ENCODE data around the gene LRRN4CL. TPM values are rescaled to one million over a fixed set of nuclear protein-coding genes. Genes with fewer than 3 reads are reported as not detected.
"Not testable (repeated sequence)": the region's sequence is repeated elsewhere in the genome, so short reads cannot be mapped to it uniquely, and the experiment has no call there.

LRRN4CL gene
- total RNA-seq: 10.9 TPM
- polyA plus RNA-seq: 16.7 TPM

GRCh38 chr11:62689421-62690183 is at the start of gene LRRN4CL:
Gene LRRN4CL, minus strand, starts transcription at chr11:62689530. Its CDS starts 1,022 bp downstream, at chr11:62688508.
- H3K4me3 ChIP-seq (ENCODE audit: low read depth, low read length): peak within 1 kb of the TSS; percentile 13
- H3K36me3 ChIP-seq (ENCODE audit: insufficient read depth): peaks cover 7% of the 10 kb centered on the region
- peak within 1 kb of the TSS; percentile 28 for H3K27ac ChIP-seq (ENCODE audit: low read depth)
- WGBS: 24% methylated on average over 11 of the region's 11 CpGs
- no peak for DNase-seq (ENCODE audit: extremely low spot score)
- H3K4me1 ChIP-seq (ENCODE audit: insufficient read depth): no peaks in the 10 kb centered on the region

- DNase-seq (ENCODE audit: extremely low spot score): no peak
- H3K27ac ChIP-seq (ENCODE audit: low read depth): no peak overlapping the region
- H3K4me3 ChIP-seq (ENCODE audit: low read depth, low read length): no peak overlapping the region
- peaks cover 6% of the 10 kb centered on the region for H3K36me3 ChIP-seq (ENCODE audit: insufficient read depth)
- no peaks in the 10 kb centered on the region for H3K4me1 ChIP-seq (ENCODE audit: insufficient read depth)
These were observed 47.9 kb upstream of the LRRN4CL start for GRCh38 chr11:62737196-62737595.

GRCh38 chr11:62732830-62733229 is 43.5 kb upstream of the LRRN4CL start:
- no peak for DNase-seq (ENCODE audit: extremely low spot score)
- H3K4me1 ChIP-seq (ENCODE audit: insufficient read depth): no peaks in the 10 kb centered on the region
- 75% methylated on average over 2 of the region's 2 CpGs for WGBS
- no peak overlapping the region for H3K27ac ChIP-seq (ENCODE audit: low read depth)
- no peak overlapping the region for H3K4me3 ChIP-seq (ENCODE audit: low read depth, low read length)
- H3K36me3 ChIP-seq (ENCODE audit: insufficient read depth): peaks cover 5% of the 10 kb centered on the region

- not testable (repeated sequence) for H3K4me1 ChIP-seq (ENCODE audit: insufficient read depth); H3K4me3 ChIP-seq (ENCODE audit: low read depth, low read length); DNase-seq (ENCODE audit: extremely low spot score); H3K27ac ChIP-seq (ENCODE audit: low read depth); H3K36me3 ChIP-seq (ENCODE audit: insufficient read depth)
- WGBS: 70% methylated on average over 14 of the region's 14 CpGs
These were observed 40.7 kb upstream of the LRRN4CL start for GRCh38 chr11:62730076-62730475.

GRCh38 chr11:62728171-62728988 is 39.0 kb upstream of the LRRN4CL start, which contains the start of gene TTC9C:
Gene TTC9C, plus strand, starts transcription at chr11:62728486. Its CDS starts 363 bp downstream, at chr11:62728849.
- WGBS: under 1% methylated on average over 29 of the region's 29 CpGs
- peak within 1 kb of the TSS; percentile 93 for H3K4me3 ChIP-seq (ENCODE audit: low read depth, low read length)
- peaks cover 4% of the 10 kb centered on the region for H3K4me1 ChIP-seq (ENCODE audit: insufficient read depth)
- H3K36me3 ChIP-seq (ENCODE audit: insufficient read depth): peaks cover 5% of the 10 kb centered on the region
- DNase-seq (ENCODE audit: extremely low spot score): peak; percentile 79
- H3K27ac ChIP-seq (ENCODE audit: low read depth): peak within 1 kb of the TSS; percentile 92

GRCh38 chr11:62727872-62728170 is 38.5 kb upstream of the LRRN4CL start:
- H3K27ac ChIP-seq (ENCODE audit: low read depth): peak overlapping the region; percentile 69
- DNase-seq (ENCODE audit: extremely low spot score): peak; percentile 99
- peaks cover 4% of the 10 kb centered on the region for H3K4me1 ChIP-seq (ENCODE audit: insufficient read depth)
- H3K36me3 ChIP-seq (ENCODE audit: insufficient read depth): peaks cover 4% of the 10 kb centered on the region
- WGBS: under 1% methylated on average over 20 of the region's 20 CpGs
- H3K4me3 ChIP-seq (ENCODE audit: low read depth, low read length): peak overlapping the region; percentile 62

GRCh38 chr11:62727165-62727871 is 38.0 kb upstream of the LRRN4CL start, which contains the start of gene HNRNPUL2:
Gene HNRNPUL2, minus strand, starts transcription at chr11:62727457. Its CDS starts 301 bp downstream, at chr11:62727156.
- WGBS: under 1% methylated on average over 72 of the region's 72 CpGs
- H3K4me1 ChIP-seq (ENCODE audit: insufficient read depth): peaks cover 4% of the 10 kb centered on the region
- H3K4me3 ChIP-seq (ENCODE audit: low read depth, low read length): peak within 1 kb of the TSS; percentile 93
- H3K36me3 ChIP-seq (ENCODE audit: insufficient read depth): peaks cover 6% of the 10 kb centered on the region
- peak; percentile 98 for DNase-seq (ENCODE audit: extremely low spot score)
- H3K27ac ChIP-seq (ENCODE audit: low read depth): peak within 1 kb of the TSS; percentile 92

- peaks cover 4% of the 10 kb centered on the region for H3K4me1 ChIP-seq (ENCODE audit: insufficient read depth)
- H3K4me3 ChIP-seq (ENCODE audit: low read depth, low read length): peak overlapping the region; percentile 93
- H3K36me3 ChIP-seq (ENCODE audit: insufficient read depth): peaks cover 9% of the 10 kb centered on the region
- peak overlapping the region; percentile 92 for H3K27ac ChIP-seq (ENCODE audit: low read depth)
- under 1% methylated on average over 37 of the region's 37 CpGs for WGBS
- DNase-seq (ENCODE audit: extremely low spot score): no peak
These were observed 37.5 kb upstream of the LRRN4CL start for GRCh38 chr11:62726915-62727164.

- Histone ChIP-seq H3K4me3 (ENCODE audit: low read depth, low read length) (peak overlapping the region; percentile 93), H3K4me1 (ENCODE audit: insufficient read depth) (peaks cover 4% of the 10 kb centered on the region), H3K36me3 (ENCODE audit: insufficient read depth) (peaks cover 7% of the 10 kb centered on the region), H3K27ac (ENCODE audit: low read depth) (peak overlapping the region; percentile 92)
- no peak for DNase-seq (ENCODE audit: extremely low spot score)
- WGBS: under 1% methylated on average over 51 of the region's 51 CpGs
These were observed 37.0 kb upstream of the LRRN4CL start for GRCh38 chr11:62726156-62726914.

GRCh38 chr11:62725646-62726045 is 36.3 kb upstream of the LRRN4CL start:
- peak overlapping the region; percentile 93 for H3K4me3 ChIP-seq (ENCODE audit: low read depth, low read length)
- no peak overlapping the region for H3K27ac ChIP-seq (ENCODE audit: low read depth)
- no peak for DNase-seq (ENCODE audit: extremely low spot score)
- under 1% methylated on average over 7 of the region's 7 CpGs for WGBS
- peaks cover 10% of the 10 kb centered on the region for H3K36me3 ChIP-seq (ENCODE audit: insufficient read depth)
- H3K4me1 ChIP-seq (ENCODE audit: insufficient read depth): peaks cover 4% of the 10 kb centered on the region

- Histone ChIP-seq H3K4me1 (ENCODE audit: insufficient read depth) (peaks cover 4% of the 10 kb centered on the region), H3K36me3 (ENCODE audit: insufficient read depth) (peaks cover 17% of the 10 kb centered on the region), H3K27ac (ENCODE audit: low read depth) (no peak overlapping the region), H3K4me3 (ENCODE audit: low read depth, low read length) (no peak overlapping the region)
- DNase-seq (ENCODE audit: extremely low spot score): no peak
- 42% methylated on average over 8 of the region's 8 CpGs for WGBS
These were observed 34.8 kb upstream of the LRRN4CL start for GRCh38 chr11:62724171-62724570.

- 66% methylated on average over 7 of the region's 7 CpGs for WGBS
- no peak for DNase-seq (ENCODE audit: extremely low spot score)
- H3K4me3 ChIP-seq (ENCODE audit: low read depth, low read length): no peak overlapping the region
- peaks cover 4% of the 10 kb centered on the region for H3K4me1 ChIP-seq (ENCODE audit: insufficient read depth)
- no peak overlapping the region for H3K27ac ChIP-seq (ENCODE audit: low read depth)
- peaks cover 20% of the 10 kb centered on the region for H3K36me3 ChIP-seq (ENCODE audit: insufficient read depth)
These were observed 32.7 kb upstream of the LRRN4CL start for GRCh38 chr11:62721994-62722393.

All from urinary bladder (tissue), 4 donors.